GM19324 (cell line): Measurements from ENCODE around the gene WASL.
"Not testable (repeated sequence)": the region's sequence is repeated elsewhere in the genome, so short reads cannot be mapped to it uniquely, and the experiment has no call there.

ENCODE experiments used
- ATAC-seq: cut with Tn5 transposase; IDR thresholded peaks from one replicate; pipeline ENCODE4 v1.9.1; 2021; ENCODE audit warnings: mild to moderate bottlenecking, moderate library complexity; ENCODE audit not compliant: unreplicated experiment, low FRiP score

Gene WASL

DNA sequence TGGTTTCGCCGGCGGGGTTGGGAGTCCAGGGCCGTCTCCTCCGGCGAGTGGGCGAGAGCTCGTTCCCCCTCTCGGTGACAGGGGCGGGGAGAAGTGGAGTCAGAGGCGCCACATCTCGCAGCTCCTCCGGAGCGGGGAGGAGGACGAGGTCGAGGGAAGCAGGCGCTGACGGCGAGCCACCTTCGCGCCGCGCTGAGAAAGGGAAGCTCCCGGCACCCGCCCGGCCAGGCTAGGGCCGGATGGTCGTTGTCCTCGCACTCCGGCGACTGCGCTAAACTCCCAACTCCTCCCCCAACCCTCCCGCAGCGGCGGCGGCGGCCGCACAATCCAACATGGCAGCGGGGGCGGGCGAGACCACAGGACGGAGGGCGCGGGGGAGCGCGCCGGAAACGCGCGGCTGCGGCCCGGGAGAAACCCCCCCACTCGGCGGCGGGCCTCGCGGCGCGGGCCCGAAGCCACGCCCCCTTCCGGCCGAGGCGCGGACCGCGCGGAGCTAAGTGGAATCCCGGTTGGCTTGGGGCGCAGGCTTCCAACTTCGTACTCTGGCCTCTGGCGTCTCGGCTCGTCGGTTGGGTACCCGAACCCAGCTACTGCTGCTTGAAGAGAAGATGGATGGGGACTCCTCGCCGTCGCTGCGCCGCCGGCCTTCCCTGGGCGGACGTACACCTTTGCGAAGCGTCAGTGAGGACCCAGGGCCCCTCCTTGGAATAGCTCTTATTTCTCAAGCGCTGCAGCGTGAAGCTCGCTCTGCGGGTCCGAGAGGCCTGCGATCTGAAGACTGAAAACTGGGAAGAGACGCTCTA lies at the start of gene WASL:
TSS of gene WASL (minus strand) at position 270 of the 803 bp plus-strand sequence. CDS start at position 1, 269 bp downstream.
- ATAC-seq, result peak; percentile 86

GRCh38 chr7:123797673-123798531 lies 49.1 kb upstream of the WASL start:
- ATAC-seq, result no peak

DNA sequence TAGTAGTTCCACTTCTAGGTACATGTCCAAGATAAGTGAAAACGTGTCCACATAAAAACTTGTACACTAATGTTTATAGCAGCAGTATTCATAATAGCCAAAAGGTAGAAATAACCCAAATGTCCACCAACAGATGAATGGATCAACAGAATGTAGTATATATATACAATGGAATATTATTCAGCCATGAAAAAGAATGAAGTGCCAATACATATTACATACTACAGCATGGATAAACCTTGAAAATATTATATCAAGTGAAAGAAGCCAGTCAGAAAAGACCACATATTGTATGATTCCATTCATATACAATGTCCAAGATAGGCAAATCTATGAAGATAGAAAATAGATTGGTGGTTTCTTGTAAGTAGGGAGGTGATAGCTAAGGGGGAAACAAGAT lies 47.8 kb upstream of the WASL start:
- ATAC-seq, result no peak

GRCh38 chr7:123795917-123796316 lies 47.1 kb upstream of the WASL start:
- ATAC-seq, result no peak

- ATAC-seq, result not testable (repeated sequence)
Observed at GRCh38 chr7:123795116-123795515, 46.3 kb upstream of the WASL start.

- no peak for ATAC-seq
Observed at GRCh38 chr7:123792547-123792946, 43.7 kb upstream of the WASL start.

GRCh38 chr7:123791001-123791400 lies 42.2 kb upstream of the WASL start:
- ATAC-seq, result no peak

DNA sequence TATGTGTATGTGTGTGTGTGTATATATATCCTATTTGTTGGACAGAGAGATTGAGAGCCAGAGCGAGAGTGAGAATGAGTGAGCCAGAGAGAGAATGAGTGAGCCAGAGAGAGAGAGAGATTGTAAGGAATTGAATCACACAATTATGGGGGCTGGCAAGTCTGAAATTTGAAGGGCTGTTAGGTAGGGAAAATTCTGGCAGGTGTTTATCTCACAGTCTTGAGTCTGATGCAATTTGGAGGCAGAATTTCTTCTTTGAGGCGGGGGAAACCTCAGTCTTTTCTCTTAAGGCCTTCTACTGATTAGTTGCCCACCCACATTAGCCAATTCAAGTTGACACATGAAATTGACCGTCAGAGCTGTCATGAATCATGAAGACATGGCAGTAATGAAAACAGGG lies 41.0 kb upstream of the WASL start:
- ATAC-seq, result no peak

- no peak for ATAC-seq
Observed at GRCh38 chr7:123789206-123789784, 40.5 kb upstream of the WASL start.

DNA sequence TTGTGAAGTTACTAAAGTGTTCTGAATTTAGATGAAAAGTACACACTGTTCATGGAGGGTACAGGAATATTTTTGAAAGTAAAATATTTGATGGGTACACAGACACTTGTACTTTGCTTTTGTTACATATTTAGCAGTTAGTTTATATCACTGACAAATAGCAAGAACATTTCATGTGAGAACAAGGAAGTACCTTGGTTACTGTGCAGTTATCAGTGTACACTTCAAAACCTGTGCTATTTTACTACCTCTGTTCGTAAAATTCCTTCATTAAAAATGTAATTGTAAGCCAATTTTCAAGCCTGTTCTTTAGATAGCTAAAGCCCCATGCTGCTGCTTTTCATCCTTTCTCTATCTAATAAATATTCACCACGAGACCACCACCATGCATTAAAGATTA lies 39.8 kb upstream of the WASL start:
- no peak for ATAC-seq

DNA sequence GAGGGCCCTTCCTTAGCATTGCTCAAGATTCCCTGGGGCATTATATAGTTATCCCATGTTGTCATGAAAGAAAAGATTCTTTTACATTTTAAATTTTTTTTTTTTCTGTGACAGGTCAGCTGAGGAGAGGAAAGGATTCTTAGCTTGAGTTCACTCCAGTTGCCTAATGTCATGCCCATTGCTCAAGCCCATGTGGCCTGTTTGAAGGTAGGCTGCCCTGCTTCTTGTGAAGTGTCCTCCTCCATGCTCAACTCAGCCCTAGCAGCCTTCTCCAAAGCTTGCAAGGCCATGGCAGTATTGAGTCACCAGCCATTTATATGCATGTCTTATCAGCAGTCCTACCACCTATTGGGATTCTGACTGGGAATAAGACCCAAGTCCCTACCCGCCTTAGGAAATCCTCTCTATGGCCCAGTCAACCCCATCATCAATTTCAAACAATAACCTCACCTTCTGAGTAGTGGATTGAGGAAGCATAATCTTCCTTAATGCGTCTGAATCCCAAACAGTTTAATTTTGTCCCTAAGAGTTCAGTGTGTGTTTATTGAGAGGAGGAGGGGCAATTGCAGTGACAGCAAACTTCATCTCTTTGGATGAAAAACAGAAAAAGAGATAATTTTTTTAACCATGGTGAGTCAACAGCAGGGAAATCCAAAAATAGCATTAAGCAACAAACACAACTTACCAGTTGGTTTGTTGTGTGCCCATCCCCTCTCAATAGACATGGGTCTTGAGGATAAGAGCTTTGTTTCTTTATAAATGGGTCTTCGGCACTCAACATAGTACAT lies 38.6 kb upstream of the WASL start:
- ATAC-seq, result no peak

GRCh38 chr7:123784263-123784662 lies 35.5 kb upstream of the WASL start:
- no peak for ATAC-seq

DNA sequence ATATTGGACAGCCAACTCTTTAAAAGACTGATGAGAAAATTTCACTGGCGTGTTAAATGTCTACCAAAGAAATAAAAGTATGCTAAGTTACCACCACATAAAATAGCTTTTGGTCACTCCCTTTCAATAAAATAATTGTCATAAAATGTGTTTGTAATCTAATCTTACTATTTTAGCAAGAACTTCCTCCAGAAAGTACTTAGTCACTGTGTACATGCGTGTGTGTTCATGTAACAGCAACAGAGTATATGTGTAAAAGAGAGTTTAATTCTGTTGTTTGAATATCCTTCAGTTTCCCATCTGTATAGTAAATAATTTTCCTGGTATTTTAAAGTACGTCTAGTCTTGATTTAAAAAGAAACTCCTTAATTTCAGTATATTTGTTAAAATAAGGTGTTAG lies 35.0 kb upstream of the WASL start:
- no peak for ATAC-seq

- ATAC-seq, result no peak
Observed at GRCh38 chr7:123782071-123782798, 33.4 kb upstream of the WASL start.

DNA sequence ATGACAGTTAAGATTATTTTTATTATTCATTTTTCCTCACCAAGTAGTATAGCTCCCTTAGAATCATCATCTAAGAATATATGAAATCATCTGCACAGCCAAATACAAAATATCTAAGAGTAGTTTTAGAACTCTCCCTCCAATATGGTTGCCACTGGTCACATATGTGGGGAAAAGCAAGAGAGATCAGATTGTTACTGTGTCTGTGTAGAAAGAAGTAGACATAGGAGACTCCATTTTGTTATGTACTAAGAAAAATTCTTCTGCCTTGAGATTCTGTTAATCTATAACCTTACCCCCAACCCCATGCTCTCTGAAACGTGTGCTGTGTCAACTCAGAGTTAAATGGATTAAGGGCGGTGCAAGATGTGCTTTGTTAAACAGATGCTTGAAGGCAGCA lies 31.7 kb upstream of the WASL start:
- ATAC-seq, result not testable (repeated sequence)

GRCh38 chr7:123774496-123774895 lies 25.7 kb upstream of the WASL start:
- ATAC-seq, result no peak

DNA sequence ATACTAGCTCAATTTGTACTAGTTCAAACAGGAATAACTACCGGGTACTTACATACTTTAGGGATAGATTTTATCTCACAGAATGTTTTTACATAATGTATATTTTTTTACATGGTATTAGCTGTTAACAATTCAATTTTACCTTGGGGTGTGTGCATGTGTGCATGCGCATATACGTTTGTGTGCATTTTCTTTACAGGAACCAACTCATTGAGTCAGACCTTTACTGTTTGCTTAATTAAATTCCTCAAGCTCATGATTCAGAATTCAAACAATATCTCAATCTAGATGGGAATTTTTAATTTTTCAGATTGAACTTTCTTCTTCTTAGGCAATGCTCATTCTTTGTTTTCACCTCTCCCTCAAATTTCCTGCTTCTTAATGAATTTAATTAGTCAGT lies 24.7 kb upstream of the WASL start:
- no peak for ATAC-seq

DNA sequence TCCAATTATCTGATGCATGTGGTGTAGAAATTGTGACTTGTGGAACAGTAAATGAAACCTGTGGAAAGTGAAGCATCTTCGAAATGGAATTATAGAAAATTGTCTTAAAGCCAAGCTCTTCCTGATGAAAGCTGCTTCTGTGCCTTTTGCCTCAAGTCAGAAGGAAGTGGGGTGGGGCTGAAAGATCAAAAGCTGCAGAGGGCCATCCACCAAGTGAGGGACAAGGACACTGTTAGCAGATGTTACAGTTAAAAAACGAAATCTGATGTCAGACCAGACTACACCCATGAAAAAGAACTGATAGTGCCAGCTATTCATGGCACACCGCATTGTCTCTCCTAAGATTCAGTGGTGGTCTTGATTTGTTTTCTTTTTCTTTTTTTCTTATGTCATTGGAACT lies 23.8 kb upstream of the WASL start:
- no peak for ATAC-seq

GRCh38 chr7:123771846-123772245 lies 23.0 kb upstream of the WASL start:
- no peak for ATAC-seq

GRCh38 chr7:123771256-123771655 lies 22.5 kb upstream of the WASL start:
- no peak for ATAC-seq
